ENCODE results near the gene ZNF276. TPM values are rescaled to one million over a fixed set of nuclear protein-coding genes. Genes with fewer than 3 reads are reported as not detected.

The ZNF276 gene
- total RNA-seq (2022; extraction: Qiagen RNA extraction; ENCODE audit: low read depth) = 15.7 to 18.2 TPM (median 17.5 TPM) in 5 replicates

GRCh38 chr16:89720813-89721545, at the start of gene ZNF276, which contains the start of gene VPS9D1:
Gene ZNF276, plus strand, starts transcription at chr16:89721537. Its CDS starts 104 bp downstream, at chr16:89721641.
Gene VPS9D1, minus strand, starts transcription at chr16:89720898. Its CDS starts 37 bp downstream, at chr16:89720861.

GRCh38 chr16:89686520-89687091, 34.7 kb upstream of the ZNF276 start, which contains the start of gene CDK10:
Gene CDK10, plus strand, starts transcription at chr16:89686689. Its CDS starts 22 bp downstream, at chr16:89686711.

GRCh38 chr16:89701425-89702406, 19.6 kb upstream of the ZNF276 start, which contains the start of gene SPATA2L:
Gene SPATA2L, minus strand, starts transcription at chr16:89701705. Its CDS starts 473 bp downstream, at chr16:89701232.

Other genes starting within 250 kb of the ZNF276 start
- 82.9 to 95.6 TPM (median 92.2 TPM) in 5 replicates for gene ANKRD11, start 231.0 kb upstream of the ZNF276 start, total RNA-seq (2022; extraction: Qiagen RNA extraction; ENCODE audit: low read depth)
- 74.2 to 101 TPM (median 86.6 TPM) in 5 replicates for gene SPG7, start 213.1 kb upstream of the ZNF276 start, total RNA-seq (2022; extraction: Qiagen RNA extraction; ENCODE audit: low read depth)
- 3,203 to 4,456 TPM (median 4,194 TPM) in 5 replicates for gene RPL13, start 160.9 kb upstream of the ZNF276 start, total RNA-seq (2022; extraction: Qiagen RNA extraction; ENCODE audit: low read depth)
- gene CPNE7, start 145.8 kb upstream of the ZNF276 start, total RNA-seq (2022; extraction: Qiagen RNA extraction; ENCODE audit: low read depth) = 56.0 to 66.6 TPM (median 60.2 TPM) in 5 replicates
- gene DPEP1, start 107.9 kb upstream of the ZNF276 start, total RNA-seq (2022; extraction: Qiagen RNA extraction; ENCODE audit: low read depth) = 0.59 to 1.5 TPM (median 0.97 TPM) in 5 replicates
- gene CHMP1A, start 63.8 kb upstream of the ZNF276 start, total RNA-seq (2022; extraction: Qiagen RNA extraction; ENCODE audit: low read depth) = 88.9 to 113 TPM (median 92.5 TPM) in 5 replicates
- gene SPATA33, start 63.7 kb upstream of the ZNF276 start, total RNA-seq (2022; extraction: Qiagen RNA extraction; ENCODE audit: low read depth) = 13.2 to 16.0 TPM (median 15.2 TPM) in 5 replicates
- 39.4 to 73.0 TPM (median 62.4 TPM) in 5 replicates for gene CDK10, start 34.8 kb upstream of the ZNF276 start, total RNA-seq (2022; extraction: Qiagen RNA extraction; ENCODE audit: low read depth)
- gene SPATA2L, start 19.8 kb upstream of the ZNF276 start, total RNA-seq (2022; extraction: Qiagen RNA extraction; ENCODE audit: low read depth) = 7.6 to 11.7 TPM (median 10.9 TPM) in 5 replicates
- gene VPS9D1, start 639 bp upstream of the ZNF276 start, total RNA-seq (2022; extraction: Qiagen RNA extraction; ENCODE audit: low read depth) = 3.6 to 5.6 TPM (median 4.3 TPM) in 5 replicates
- gene FANCA, start 95.1 kb downstream of the ZNF276 start, total RNA-seq (2022; extraction: Qiagen RNA extraction; ENCODE audit: low read depth) = 33.2 to 40.7 TPM (median 36.0 TPM) in 5 replicates
- gene SPIRE2, start 106.9 kb downstream of the ZNF276 start, total RNA-seq (2022; extraction: Qiagen RNA extraction; ENCODE audit: low read depth) = 6.3 to 8.7 TPM (median 7.7 TPM) in 5 replicates
- gene TCF25, start 152.1 kb downstream of the ZNF276 start, total RNA-seq (2022; extraction: Qiagen RNA extraction; ENCODE audit: low read depth) = 70.7 to 94.5 TPM (median 76.8 TPM) in 5 replicates
- 5.3 to 8.6 TPM (median 7.5 TPM) in 5 replicates for gene MC1R, start 197.3 kb downstream of the ZNF276 start, total RNA-seq (2022; extraction: Qiagen RNA extraction; ENCODE audit: low read depth)
- gene TUBB3, start 201.8 kb downstream of the ZNF276 start, total RNA-seq (2022; extraction: Qiagen RNA extraction; ENCODE audit: low read depth) = 177 to 263 TPM (median 233 TPM) in 5 replicates
- 94.3 to 116 TPM (median 113 TPM) in 5 replicates for gene DEF8, start 227.2 kb downstream of the ZNF276 start, total RNA-seq (2022; extraction: Qiagen RNA extraction; ENCODE audit: low read depth)